Liver (tissue), 9 donors: ENCODE results near the gene MAP1A. TPM values are rescaled to one million over a fixed set of nuclear protein-coding genes. Genes with fewer than 3 reads are reported as not detected.

Source experiments
- DNase-seq: peaks from one replicate; pipeline ENCODE4 v3.0.0-alpha.2; 2017; ENCODE audit warnings: low spot score
- H3K27ac ChIP-seq, 2 donors: one replicate each; pipeline ENCODE4 v1.7.0; 2013; ENCODE audit warnings: inconsistent platforms in 2 of 2, low read length in 2 of 2, control low read depth in 1 of 2, low read depth in 1 of 2, mild to moderate bottlenecking in 1 of 2
- H3K27me3 ChIP-seq, 4 donors: one replicate each; pipeline versions ENCODE4 v1.6.1 to v1.7.0; 2013; ENCODE audit warnings: low read length in 3 of 4, inconsistent platforms in 1 of 4, mild to moderate bottlenecking in 1 of 4, moderate library complexity in 1 of 4; ENCODE audit not compliant: control insufficient read depth in 4 of 4, insufficient read depth in 4 of 4
- H3K36me3 ChIP-seq, 4 donors: one replicate each; pipeline versions ENCODE4 v1.6.1 to v1.7.0; 2013; ENCODE audit warnings: low read length in 3 of 4, mild to moderate bottlenecking in 3 of 4, low read depth in 1 of 4, moderate library complexity in 1 of 4; ENCODE audit not compliant: control insufficient read depth in 4 of 4, insufficient read depth in 3 of 4
- H3K4me1 ChIP-seq, 4 donors: one replicate each; pipeline versions ENCODE4 v1.6.1 to v1.7.0; 2013; ENCODE audit warnings: low read length in 3 of 4, mild to moderate bottlenecking in 3 of 4, moderate library complexity in 1 of 4; ENCODE audit not compliant: control insufficient read depth in 4 of 4, insufficient read depth in 4 of 4
- H3K4me3 ChIP-seq, 3 donors: one replicate each; pipeline versions ENCODE4 v1.6.1 to v1.7.0; 2013; ENCODE audit warnings: low read length in 3 of 3, control low read depth in 1 of 3, low read depth in 1 of 3, mild to moderate bottlenecking in 1 of 3
- H3K9ac ChIP-seq, 2 donors: one replicate each; pipeline ENCODE4 v1.7.0; 2013; ENCODE audit warnings: low read length in 2 of 2, mild to moderate bottlenecking in 2 of 2, moderate library complexity in 2 of 2, control low read depth in 1 of 2, low read depth in 1 of 2
- H3K9me3 ChIP-seq, 4 donors: one replicate each; pipeline versions ENCODE4 v1.6.1 to v1.7.0; 2013; ENCODE audit warnings: low read length in 3 of 4; ENCODE audit not compliant: control insufficient read depth in 4 of 4
- EGR1 ChIP-seq, 2 donors: IDR thresholded peaks; 2 replicates each; pipeline ENCODE4 v1.6.1; 2016 to 2018; ENCODE audit warnings: antibody characterized with exemption in 2 of 2, low read depth in 2 of 2
- FOXA1 ChIP-seq: IDR thresholded peaks from 2 replicates; pipeline ENCODE4 v1.6.1; 2016; ENCODE audit warnings: antibody characterized with exemption
- FOXA2 ChIP-seq: IDR thresholded peaks from 2 replicates; pipeline ENCODE4 v1.6.1; 2016; ENCODE audit warnings: antibody characterized with exemption
- GABPA ChIP-seq, 2 donors: IDR thresholded peaks in 1 of 2; conservative IDR thresholded peaks in 1 of 2; 2 replicates each; pipeline ENCODE4 v1.6.1; 2016; ENCODE audit warnings: antibody characterized with exemption in 2 of 2, mild to moderate bottlenecking in 1 of 2, moderate library complexity in 1 of 2
- HNF4A ChIP-seq, 2 donors: conservative IDR thresholded peaks; 2 replicates each; pipeline ENCODE4 v1.6.1; 2016; ENCODE audit warnings: antibody characterized with exemption in 2 of 2, mild to moderate bottlenecking in 2 of 2
- HNF4G ChIP-seq: IDR thresholded peaks from 2 replicates; pipeline ENCODE4 v1.6.1; 2016; ENCODE audit warnings: antibody characterized with exemption
- JUND ChIP-seq, 2 donors: IDR thresholded peaks; 2 replicates each; pipeline ENCODE4 v1.6.1; 2016; ENCODE audit warnings: antibody characterized with exemption in 2 of 2
- NR2F2 ChIP-seq: IDR thresholded peaks from 2 replicates; pipeline ENCODE4 v1.6.1; 2016; ENCODE audit warnings: antibody characterized with exemption
- RAD21 ChIP-seq, 2 donors: IDR thresholded peaks; 2 replicates each; pipeline ENCODE4 v1.6.1; 2016; ENCODE audit warnings: antibody characterized with exemption in 2 of 2, mild to moderate bottlenecking in 2 of 2
- SP1 ChIP-seq: IDR thresholded peaks from 2 replicates; pipeline ENCODE4 v1.6.1; 2018; ENCODE audit warnings: antibody characterized with exemption, mild to moderate bottlenecking
- TAF1 ChIP-seq: conservative IDR thresholded peaks from 2 replicates; pipeline ENCODE4 v1.6.1; 2016; ENCODE audit warnings: antibody characterized with exemption, mild to moderate bottlenecking
- YY1 ChIP-seq: IDR thresholded peaks from 2 replicates; pipeline ENCODE4 v1.6.1; 2016; ENCODE audit warnings: antibody characterized with exemption, mild to moderate bottlenecking
- WGBS: extraction: QIAGEN DNeasy Blood & Tissue Kit; methylation state at CpG from one replicate; pipeline ENCODE4 v1.1.7; 2013; 5-methylcytosine and 5-hydroxymethylcytosine counted together
- polyA plus RNA-seq, 2 donors: library from polyadenylated mRNA; stranded (reverse) in 1 of 2; unstranded in 1 of 2; fragments of 200-250 nt in 1 of 2; fragments of >200 nt in 1 of 2; fragmentation: Nextera tagmentation in 1 of 2; extraction: Ambion mirVana in 1 of 2; gene quantifications; one replicate each; pipeline versions ENCODE4 v1.2.1 to v1.2.3, GENCODE V29; 2013 to 2015
- total RNA-seq, 2 donors: library from RNA; depleted of rRNA; stranded (reverse); fragments of >200 nt; gene quantifications; one replicate each; pipeline ENCODE4 v1.2.3, GENCODE V29; 2014
- TF ChIP-seq, protein P1 (sequence below): IDR thresholded peaks from 2 replicates; pipeline ENCODE4 v1.6.1; 2016; ENCODE audit warnings: antibody characterized with exemption
- TF ChIP-seq, protein P2 (sequence below): fragments of 150-350 bp; IDR thresholded peaks from 2 replicates; pipeline ENCODE4 v1.5.1; 2017; ENCODE audit warnings: improper control_type of control experiment, low read depth, low read length; ENCODE audit not compliant: missing input control
- TF ChIP-seq, protein P3 (sequence below): IDR thresholded peaks from 2 replicates; pipeline ENCODE4 v1.6.1; 2016; ENCODE audit warnings: antibody characterized with exemption
- TF ChIP-seq, protein P4 (sequence below): IDR thresholded peaks from 2 replicates; pipeline ENCODE4 v1.6.1; 2016; ENCODE audit warnings: antibody characterized with exemption, mild to moderate bottlenecking
- TF ChIP-seq, protein P5 (sequence below): IDR thresholded peaks from 2 replicates; pipeline ENCODE4 v1.6.1; 2016; ENCODE audit warnings: antibody characterized with exemption
- donor health status: healthy.
- donor health status: healthy.
- donor health status: healthy.
- donor health status: healthy.
- donor health status: healthy.

The MAP1A gene
- total and polyA plus RNA-seq, 4 donors: 0.11 to 0.89 (median 0.28) TPM

DNA sequence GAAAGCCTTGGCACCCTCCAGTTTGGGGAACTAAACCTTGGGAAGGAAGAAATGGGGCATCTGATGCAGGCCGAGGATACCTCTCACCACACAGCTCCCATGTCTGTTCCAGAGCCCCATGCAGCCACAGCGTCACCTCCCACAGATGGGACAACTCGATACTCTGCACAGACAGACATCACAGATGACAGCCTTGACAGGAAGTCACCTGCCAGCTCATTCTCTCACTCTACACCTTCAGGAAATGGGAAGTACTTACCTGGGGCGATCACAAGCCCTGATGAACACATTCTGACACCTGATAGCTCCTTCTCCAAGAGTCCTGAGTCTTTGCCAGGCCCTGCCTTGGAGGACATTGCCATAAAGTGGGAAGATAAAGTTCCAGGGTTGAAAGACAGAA is 7.7 kb downstream of the MAP1A start:
- Histone ChIP-seq H3K4me3 (no peak overlapping the region), H3K4me1 (no peaks in the 10 kb centered on the region), H3K9me3 (no peaks in the 10 kb centered on the region), H3K27ac (no peak overlapping the region), H3K9ac (no peak overlapping the region), H3K36me3 (no peaks in the 10 kb centered on the region), H3K27me3 (no peaks in the 10 kb centered on the region)
- TF ChIP-seq GABPA (IDR thresholded peaks at IDR 0.05 in 1 of 2, conservative IDR thresholded peaks at IDR 0.05 in 1 of 2) (no peak), FOXA2 (no peak), FOXA1 (no peak), NR2F2 (no peak), HNF4A (conservative IDR thresholded peaks at IDR 0.05) (no peak), EGR1 (IDR thresholded peaks at IDR 0.05; ENCODE audit: low read depth in 2 of 2) (no peak), TAF1 (no peak), RAD21 (IDR thresholded peaks at IDR 0.05) (no peak), SP1 (no peak), HNF4G (no peak), JUND (IDR thresholded peaks at IDR 0.05) (no peak), YY1 (no peak)
- TF ChIP-seq, protein P1, sequence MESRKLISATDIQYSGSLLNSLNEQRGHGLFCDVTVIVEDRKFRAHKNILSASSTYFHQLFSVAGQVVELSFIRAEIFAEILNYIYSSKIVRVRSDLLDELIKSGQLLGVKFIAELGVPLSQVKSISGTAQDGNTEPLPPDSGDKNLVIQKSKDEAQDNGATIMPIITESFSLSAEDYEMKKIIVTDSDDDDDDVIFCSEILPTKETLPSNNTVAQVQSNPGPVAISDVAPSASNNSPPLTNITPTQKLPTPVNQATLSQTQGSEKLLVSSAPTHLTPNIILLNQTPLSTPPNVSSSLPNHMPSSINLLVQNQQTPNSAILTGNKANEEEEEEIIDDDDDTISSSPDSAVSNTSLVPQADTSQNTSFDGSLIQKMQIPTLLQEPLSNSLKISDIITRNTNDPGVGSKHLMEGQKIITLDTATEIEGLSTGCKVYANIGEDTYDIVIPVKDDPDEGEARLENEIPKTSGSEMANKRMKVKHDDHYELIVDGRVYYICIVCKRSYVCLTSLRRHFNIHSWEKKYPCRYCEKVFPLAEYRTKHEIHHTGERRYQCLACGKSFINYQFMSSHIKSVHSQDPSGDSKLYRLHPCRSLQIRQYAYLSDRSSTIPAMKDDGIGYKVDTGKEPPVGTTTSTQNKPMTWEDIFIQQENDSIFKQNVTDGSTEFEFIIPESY: no peak
- TF ChIP-seq, protein P2, sequence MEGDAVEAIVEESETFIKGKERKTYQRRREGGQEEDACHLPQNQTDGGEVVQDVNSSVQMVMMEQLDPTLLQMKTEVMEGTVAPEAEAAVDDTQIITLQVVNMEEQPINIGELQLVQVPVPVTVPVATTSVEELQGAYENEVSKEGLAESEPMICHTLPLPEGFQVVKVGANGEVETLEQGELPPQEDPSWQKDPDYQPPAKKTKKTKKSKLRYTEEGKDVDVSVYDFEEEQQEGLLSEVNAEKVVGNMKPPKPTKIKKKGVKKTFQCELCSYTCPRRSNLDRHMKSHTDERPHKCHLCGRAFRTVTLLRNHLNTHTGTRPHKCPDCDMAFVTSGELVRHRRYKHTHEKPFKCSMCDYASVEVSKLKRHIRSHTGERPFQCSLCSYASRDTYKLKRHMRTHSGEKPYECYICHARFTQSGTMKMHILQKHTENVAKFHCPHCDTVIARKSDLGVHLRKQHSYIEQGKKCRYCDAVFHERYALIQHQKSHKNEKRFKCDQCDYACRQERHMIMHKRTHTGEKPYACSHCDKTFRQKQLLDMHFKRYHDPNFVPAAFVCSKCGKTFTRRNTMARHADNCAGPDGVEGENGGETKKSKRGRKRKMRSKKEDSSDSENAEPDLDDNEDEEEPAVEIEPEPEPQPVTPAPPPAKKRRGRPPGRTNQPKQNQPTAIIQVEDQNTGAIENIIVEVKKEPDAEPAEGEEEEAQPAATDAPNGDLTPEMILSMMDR: no peak
- TF ChIP-seq, protein P3, sequence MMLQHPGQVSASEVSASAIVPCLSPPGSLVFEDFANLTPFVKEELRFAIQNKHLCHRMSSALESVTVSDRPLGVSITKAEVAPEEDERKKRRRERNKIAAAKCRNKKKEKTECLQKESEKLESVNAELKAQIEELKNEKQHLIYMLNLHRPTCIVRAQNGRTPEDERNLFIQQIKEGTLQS: no peak
- TF ChIP-seq, protein P4, sequence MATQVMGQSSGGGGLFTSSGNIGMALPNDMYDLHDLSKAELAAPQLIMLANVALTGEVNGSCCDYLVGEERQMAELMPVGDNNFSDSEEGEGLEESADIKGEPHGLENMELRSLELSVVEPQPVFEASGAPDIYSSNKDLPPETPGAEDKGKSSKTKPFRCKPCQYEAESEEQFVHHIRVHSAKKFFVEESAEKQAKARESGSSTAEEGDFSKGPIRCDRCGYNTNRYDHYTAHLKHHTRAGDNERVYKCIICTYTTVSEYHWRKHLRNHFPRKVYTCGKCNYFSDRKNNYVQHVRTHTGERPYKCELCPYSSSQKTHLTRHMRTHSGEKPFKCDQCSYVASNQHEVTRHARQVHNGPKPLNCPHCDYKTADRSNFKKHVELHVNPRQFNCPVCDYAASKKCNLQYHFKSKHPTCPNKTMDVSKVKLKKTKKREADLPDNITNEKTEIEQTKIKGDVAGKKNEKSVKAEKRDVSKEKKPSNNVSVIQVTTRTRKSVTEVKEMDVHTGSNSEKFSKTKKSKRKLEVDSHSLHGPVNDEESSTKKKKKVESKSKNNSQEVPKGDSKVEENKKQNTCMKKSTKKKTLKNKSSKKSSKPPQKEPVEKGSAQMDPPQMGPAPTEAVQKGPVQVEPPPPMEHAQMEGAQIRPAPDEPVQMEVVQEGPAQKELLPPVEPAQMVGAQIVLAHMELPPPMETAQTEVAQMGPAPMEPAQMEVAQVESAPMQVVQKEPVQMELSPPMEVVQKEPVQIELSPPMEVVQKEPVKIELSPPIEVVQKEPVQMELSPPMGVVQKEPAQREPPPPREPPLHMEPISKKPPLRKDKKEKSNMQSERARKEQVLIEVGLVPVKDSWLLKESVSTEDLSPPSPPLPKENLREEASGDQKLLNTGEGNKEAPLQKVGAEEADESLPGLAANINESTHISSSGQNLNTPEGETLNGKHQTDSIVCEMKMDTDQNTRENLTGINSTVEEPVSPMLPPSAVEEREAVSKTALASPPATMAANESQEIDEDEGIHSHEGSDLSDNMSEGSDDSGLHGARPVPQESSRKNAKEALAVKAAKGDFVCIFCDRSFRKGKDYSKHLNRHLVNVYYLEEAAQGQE: no peak
- WGBS: 84% methylated on average over 4 of the region's 4 CpGs
- DNase-seq: no peak

DNA sequence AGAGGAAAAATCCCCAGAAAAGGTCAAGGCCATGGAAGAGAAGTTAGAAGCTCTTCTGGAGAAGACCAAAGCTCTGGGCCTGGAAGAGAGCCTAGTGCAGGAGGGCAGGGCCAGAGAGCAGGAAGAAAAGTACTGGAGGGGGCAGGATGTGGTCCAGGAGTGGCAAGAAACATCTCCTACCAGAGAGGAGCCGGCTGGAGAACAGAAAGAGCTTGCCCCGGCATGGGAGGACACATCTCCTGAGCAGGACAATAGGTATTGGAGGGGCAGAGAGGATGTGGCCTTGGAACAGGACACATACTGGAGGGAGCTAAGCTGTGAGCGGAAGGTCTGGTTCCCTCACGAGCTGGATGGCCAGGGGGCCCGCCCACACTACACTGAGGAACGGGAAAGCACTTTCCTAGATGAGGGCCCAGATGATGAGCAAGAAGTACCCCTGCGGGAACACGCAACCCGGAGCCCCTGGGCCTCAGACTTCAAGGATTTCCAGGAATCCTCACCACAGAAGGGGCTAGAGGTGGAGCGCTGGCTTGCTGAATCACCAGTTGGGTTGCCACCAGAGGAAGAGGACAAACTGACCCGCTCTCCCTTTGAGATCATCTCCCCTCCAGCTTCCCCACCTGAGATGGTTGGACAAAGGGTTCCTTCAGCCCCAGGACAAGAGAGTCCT is 9.0 kb downstream of the MAP1A start:
- no peaks in the 10 kb centered on the region for H3K9me3 ChIP-seq
- no peak overlapping the region for H3K27ac ChIP-seq
- DNase-seq: no peak
- H3K4me1 ChIP-seq: no peaks in the 10 kb centered on the region
- WGBS: 88% methylated on average over 11 of the region's 11 CpGs
- no peaks in the 10 kb centered on the region for H3K27me3 ChIP-seq
- H3K9ac ChIP-seq: no peak overlapping the region
- no peak overlapping the region for H3K4me3 ChIP-seq
- H3K36me3 ChIP-seq: no peaks in the 10 kb centered on the region
- no peak for TF ChIP-seq TAF1
- no peak for TF ChIP-seq HNF4G
- TF ChIP-seq JUND (IDR thresholded peaks at IDR 0.05): no peak
- no peak for TF ChIP-seq NR2F2
- no peak for TF ChIP-seq EGR1 (IDR thresholded peaks at IDR 0.05; ENCODE audit: low read depth in 2 of 2)
- TF ChIP-seq, protein P5, sequence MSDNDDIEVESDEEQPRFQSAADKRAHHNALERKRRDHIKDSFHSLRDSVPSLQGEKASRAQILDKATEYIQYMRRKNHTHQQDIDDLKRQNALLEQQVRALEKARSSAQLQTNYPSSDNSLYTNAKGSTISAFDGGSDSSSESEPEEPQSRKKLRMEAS: no peak
- no peak for TF ChIP-seq RAD21 (IDR thresholded peaks at IDR 0.05)
- no peak for TF ChIP-seq GABPA (IDR thresholded peaks at IDR 0.05 in 1 of 2, conservative IDR thresholded peaks at IDR 0.05 in 1 of 2)
- TF ChIP-seq, protein P3: no peak
- TF ChIP-seq, protein P2: no peak
- TF ChIP-seq YY1: no peak
- TF ChIP-seq FOXA2: no peak
- TF ChIP-seq, protein P1: no peak
- TF ChIP-seq HNF4A (conservative IDR thresholded peaks at IDR 0.05): no peak
